ENCODE measurements around the gene AHCYL2.
A peak's percentile ranks its signal among the peaks of the same experiment; 100 is the strongest.
"Not testable (repeated sequence)": the region's sequence is repeated elsewhere in the genome, so short reads cannot be mapped to it uniquely, and the experiment has no call there.

AHCYL2 gene

DNA sequence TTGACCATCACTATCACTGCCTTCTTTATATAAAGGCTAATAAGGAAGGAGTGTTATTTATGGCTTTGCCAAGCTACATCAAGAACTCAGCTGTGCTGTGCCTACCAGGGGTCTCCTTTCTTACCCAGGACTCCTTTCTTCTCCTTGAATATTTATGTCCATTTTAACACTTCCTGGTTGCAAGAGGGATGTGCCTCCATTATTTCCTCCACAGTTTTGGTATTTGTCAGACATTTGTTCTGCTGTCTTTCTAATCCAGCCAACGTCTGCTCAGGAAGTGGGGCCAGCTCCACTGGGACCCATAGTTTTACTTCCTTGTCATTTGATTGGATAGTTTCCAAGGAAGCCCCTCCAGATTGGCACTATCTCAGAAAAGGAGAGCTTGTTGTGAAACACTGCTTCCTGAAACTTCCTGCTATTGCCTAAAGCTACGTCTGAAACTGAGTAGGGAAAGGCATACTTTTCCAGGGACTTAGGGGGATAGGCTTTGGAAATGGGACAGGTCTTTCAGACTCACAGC is 202.8 kb downstream of the AHCYL2 start:
- DNase-seq (ENCODE audit: low read depth), result no peak

DNA sequence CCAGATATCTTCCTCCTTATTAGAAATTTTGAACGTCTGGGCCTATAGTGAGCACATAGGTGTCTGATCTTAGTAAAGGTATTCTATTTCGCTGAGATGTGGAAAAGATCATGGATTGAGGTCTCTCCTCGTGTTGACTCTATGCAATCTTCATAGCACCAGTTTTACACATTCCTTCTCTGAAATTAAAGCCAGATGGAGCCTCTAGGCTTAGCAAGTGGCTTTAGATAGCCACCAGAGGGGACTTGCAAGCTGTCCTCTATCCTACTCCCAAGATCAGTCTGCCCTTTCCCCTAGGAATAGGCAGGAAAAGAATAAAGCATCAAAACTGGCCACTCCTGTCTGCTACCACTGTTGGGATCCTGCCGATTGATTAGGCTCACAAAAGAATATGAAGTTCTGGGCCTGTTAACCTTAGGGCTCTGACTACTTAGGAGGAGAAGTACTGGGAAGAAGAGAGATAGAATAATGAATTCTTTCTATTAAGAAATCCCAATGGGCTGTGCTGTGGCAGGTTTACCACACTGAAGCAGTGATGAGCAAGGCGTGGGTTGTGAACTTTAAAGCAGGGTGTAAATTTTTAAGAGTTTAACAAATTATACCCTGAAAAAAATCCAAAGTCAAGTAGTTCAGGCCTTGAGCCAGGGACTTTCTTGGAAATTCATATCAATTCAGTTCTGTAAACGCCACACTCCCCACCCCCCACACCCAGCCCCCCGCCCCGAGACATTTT is 207.2 kb downstream of the AHCYL2 start:
- no peak for DNase-seq (ENCODE audit: low read depth)

DNA sequence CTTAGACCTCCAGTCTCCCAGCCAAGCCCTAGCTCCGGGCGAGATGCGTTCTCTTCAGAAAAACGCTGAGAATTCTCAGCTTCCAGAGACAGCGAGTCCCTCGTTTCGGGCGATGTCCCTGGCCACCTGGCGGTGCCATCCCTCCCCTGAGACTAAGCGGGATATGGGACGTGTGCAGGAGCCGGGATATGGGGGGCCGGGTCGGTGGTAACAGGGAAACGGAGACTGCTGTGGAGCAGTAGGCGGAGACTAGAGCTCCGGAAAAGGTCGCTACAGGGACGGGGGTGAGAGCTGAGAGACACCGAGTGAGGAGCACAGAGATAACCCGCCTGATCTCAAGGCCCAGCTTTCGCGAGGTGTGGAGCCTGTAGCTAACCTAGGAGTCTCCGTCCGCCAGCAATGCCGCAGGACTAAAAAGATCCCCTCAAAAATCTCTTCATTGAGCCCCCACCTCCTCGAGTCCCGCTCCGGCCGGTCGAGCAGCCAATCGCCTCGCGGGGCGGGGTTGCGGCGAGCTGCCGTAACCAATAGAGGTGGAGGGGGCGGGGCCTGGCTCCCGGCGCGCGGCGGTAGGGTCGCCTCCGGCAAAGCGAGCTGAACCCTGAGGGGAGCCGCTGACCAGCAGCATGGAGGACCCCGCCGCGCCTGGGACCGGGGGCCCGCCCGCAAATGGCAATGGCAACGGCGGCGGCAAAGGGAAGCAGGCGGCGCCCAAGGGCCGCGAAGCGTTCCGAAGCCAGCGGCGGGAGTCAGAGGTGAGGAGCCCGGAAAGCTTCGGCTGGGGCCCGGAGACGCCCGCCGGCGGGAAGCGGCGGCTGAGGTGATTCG is 209.2 kb downstream of the AHCYL2 start, which contains the start of gene STRIP2:
TSS of gene STRIP2 (plus strand) at position 586 of the 828 bp plus-strand sequence. CDS start at position 627, 41 bp downstream.
- peak; percentile 90 for DNase-seq (ENCODE audit: low read depth)

DNA sequence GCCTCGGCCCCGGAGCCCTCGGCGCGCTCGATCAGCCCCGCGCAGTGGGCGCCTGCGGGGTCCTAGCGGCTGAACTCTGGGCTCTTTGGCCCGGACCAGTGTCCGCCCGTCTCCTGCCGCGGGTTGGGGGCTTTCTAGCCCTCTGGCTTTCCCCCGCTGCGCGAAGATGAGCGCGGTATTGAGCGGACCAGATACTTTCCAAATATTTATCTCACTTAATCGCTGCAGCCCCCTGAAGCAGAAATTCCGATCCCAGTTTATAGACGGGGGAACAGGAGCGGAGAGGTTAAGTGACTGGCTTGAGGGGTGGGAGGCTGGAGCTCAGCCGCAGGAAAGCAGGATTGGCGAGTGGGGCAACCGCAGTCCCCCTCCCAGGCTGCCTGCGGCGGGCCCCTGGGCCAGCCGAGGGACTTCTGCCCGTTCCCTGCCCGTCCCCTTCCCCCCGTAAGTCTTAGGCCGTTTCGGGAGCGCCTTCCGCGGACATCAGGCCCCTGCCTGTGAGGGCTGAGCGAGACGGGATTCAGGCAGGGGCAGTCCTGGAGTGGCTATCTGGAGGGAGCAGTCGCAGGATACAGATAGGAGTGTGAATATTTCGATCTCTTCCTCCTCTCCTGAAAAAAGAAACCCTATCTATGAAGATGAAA is 210.0 kb downstream of the AHCYL2 start:
- DNase-seq (ENCODE audit: low read depth), result no peak

DNA sequence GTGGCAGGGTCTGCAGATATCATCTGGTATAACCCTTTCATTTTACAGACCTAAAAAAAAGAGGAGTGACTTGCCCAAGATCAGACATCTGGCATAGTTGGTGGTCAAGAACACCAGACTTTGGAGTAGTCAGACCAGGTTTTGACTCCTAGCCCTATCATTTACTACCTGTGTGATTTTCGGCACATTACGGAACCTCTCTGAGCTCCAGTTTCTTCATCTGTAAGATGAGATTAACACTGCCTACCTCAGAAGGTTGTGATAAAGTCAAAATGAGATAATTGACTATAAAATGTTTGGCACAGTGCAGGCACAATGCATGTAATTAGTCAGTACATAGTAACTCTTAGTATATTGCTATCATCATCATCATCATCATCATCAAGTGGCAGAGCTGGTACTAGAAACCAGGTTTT is 210.6 kb downstream of the AHCYL2 start:
- DNase-seq (ENCODE audit: low read depth), result no peak

DNA sequence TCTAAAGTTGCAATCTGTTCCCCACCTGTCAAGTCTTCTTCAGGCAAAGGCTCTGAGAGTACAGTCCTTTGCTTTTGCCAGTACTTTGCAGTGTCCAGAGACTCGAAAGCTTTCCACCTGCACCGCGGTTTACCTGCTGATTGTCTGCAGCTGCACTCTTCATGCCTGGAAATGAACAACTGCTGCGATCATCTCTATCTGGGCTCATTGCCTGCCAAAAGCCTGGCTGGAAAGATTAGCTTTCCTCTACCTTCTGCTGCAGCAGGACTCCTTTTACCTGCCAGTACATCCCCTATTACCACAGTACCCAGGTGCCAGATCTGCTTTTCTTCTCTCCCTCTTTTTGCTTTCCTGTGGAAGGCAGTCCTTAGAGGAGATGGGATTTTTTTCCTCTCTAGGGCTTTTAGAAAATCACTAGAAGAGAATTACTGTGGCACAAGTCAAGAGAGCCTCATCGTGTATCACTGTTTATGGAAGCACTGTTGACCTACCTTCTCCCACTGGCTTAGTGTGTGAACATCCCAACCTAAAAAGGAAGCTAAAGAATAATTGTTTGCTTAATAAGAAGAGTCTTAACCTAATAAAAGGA is 211.6 kb downstream of the AHCYL2 start:
- DNase-seq (ENCODE audit: low read depth), result no peak

DNA sequence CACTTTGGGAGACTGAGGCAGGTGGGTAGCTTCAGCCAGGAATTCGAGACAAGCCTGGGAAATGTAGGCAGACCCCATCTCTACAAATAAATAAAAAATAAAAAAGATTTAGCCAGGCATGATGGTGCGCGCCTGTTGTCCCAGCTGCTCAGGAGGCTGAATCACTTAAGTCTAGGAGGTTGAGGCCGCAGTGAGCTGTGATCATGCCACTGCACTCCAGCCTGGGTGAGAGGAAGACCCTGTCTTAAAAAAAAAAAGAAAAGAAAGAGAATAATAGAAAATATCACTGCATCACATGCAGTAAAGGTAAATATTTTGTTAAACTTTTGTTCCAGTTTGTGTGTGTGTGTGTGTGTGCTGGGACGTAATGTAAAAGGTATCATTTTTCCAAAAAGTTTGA is 212.4 kb downstream of the AHCYL2 start:
- no peak for DNase-seq (ENCODE audit: low read depth)

DNA sequence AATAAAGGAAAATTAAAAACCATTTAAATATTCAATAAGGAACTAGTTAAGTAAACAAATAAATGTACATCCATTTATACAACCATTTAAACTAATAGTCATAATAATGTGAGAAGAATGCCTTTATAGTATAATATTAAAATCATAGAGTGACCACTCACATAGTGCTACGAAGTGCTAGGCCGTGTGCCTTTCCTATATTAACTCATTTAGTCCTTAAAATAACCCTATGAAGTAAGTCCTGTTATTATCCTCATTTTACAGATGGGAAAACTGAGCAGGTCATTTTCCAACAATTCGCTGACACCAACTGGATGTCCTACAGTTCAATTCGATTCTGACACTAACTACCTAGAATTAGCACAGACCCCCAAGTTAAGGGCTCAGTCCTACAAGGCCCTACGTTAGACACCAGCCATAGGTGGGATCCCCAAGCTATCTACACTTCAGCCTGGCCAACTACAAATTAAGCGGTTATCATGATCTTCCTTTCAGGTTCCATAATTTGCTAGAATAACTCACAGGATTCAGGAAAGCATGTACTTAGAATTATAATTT is 213.5 kb downstream of the AHCYL2 start:
- DNase-seq (ENCODE audit: low read depth), result no peak

DNA sequence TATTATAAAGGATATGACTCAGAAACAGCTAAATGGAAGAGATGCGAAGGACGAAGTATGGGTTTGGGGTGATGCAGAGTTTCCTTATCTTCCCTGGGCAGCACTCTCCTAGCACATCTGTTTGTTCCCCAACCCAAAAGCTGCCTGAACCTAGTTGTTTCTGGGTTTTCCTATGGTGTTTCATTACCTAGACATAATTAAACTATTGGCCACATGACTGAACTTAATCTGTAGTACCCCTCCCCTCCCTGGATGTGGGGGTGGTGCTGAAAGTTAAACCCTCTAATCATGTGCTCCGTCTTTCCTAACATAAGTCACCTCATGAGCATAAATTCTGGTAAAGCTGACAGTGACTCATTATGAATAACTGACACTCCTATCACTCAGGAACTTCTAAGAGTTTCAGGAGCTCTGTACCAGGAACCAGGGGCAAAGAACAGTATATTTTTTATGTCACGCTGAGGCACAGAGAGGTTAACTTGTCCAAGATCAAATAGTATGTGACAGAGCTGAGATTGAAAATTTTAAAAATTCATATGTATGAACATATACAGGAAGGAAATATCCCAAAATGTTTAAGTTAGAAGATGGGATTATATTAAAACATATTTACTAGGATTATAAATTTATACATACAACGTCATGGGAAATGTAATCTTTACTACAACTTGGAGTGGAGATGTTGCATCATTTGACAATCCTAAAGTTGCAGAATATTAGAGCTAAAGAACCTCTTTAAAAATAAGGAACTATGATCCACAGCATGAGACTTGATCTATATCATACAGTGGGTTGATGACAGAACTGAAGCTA is 214.2 kb downstream of the AHCYL2 start:
- peak; percentile 60 for DNase-seq (ENCODE audit: low read depth)

DNA sequence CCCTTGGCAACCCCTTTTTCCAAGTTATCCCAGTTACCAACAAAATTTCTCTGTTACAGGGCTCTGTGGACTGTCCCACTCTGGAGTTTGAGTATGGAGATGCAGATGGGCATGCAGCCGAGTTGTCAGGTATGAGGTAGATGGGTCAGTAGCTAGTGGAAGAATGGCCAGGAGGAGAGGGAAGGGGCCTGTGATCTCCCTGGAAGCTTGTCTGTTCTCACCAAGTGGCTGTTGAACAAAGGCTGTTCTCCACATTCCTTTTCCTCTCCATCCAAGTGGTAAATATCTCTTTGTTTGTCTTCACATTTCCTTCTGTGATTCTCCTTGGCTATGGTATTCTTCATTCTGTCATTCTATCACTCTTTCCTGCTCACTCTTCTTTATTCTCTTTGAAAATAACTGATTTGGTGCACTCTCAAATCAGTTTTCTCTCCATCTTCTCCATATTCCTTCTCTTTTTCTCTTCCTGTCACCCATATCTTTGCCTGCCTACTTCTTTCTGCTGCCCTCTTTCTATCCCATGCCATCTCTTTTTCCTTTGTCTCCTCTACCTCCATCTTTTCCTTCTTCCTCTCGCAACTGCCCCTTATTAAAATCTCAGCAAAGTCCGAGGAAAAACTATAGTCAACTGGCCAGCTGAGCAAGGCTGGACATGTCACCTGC is 215.3 kb downstream of the AHCYL2 start:
- no peak for DNase-seq (ENCODE audit: low read depth)

DNA sequence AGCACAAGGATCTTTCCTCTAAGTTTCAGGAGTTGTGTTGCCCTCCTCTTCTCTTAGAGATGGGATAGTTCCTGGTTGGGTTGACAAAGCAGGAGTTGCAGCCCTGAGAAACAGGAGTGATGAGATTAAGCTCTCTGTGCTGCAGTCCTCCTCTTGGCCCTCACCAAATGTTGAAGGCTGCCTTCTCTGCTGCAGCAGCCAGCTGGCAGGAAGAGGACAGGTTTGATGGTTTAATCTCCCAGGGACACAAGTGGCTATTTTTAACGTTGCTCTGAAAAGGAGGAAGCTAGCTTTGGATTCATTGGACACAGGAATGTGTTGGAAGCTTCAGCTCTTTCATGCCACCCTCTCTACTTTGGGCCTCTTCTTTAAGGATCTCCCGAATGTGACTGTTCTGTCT is 218.8 kb downstream of the AHCYL2 start:
- no peak for DNase-seq (ENCODE audit: low read depth)

DNA sequence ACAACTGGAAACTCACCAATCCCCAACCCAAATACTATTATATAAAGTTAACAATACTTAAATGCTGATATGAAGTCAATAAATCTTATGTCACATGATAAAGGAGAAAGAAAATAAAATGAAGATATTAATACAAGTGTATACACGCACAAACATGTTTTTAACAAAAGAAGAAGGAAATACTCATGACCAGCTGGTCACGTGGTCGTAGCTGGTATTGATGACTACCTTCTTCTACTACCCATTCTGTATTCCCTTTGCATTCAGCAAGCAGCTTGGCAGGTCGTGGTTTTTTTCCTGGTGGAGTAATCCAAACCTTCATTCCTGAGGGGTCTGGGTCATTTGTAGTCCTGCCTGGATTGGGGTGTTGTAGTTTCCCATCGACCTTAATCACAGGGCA is 219.9 kb downstream of the AHCYL2 start:
- not testable (repeated sequence) for DNase-seq (ENCODE audit: low read depth)

DNA sequence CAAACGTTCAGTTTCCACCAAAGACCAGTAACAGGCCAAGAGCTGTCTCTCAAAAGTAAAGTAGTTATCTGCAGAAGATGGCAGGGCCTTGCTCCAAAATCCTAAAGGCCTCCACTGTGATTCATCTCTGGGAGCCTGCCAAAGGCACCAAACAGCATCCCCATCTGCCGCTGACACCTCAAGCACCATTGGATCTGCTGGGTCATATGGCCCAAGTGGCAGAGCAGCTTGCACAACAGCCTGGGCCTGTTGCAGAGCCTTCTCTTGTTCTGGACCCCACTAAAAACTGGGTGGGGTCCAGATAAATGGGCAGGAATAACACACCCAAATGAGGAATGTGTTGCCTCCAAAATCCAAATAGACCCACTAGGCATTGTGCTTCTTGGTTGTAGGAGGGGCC is 222.1 kb downstream of the AHCYL2 start:
- not testable (repeated sequence) for DNase-seq (ENCODE audit: low read depth)

DNA sequence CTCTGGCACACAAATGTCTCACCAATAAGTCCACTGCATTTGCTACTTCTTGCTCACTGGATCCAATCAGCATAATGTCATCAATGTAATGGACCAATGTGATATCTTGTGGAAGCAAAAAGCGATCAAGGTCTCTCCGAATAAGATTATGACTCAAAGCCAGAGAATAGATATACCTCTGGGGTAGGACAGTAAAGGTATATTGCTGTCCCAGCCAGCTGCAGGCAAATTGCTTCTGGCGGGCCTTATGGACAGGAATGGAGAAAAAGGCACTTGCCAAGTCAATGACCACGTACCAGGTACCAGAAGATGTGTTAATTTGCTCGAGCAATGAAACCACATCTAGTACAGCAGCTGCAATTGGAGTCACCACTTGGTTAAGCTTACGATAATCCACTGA is 222.6 kb downstream of the AHCYL2 start:
- not testable (repeated sequence) for DNase-seq (ENCODE audit: low read depth)

DNA sequence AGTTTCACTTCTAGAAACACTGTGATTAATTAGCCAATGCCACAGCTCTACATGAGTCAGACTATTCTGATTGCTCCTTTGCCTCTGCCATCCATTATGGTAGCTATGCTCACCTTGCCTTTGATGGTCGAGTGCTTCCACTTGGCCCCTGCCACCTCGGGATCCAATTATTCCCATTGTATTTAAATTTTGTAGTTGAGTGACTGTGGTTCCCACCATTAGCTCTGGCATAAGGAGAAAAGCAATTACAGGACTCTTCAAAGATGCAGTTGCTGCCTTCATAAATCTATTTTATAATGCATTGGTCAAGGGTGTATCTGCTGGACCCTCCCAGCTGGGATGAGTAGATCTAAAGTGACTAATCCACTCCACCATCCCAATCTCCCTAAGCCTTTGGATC is 223.8 kb downstream of the AHCYL2 start:
- DNase-seq (ENCODE audit: low read depth), result not testable (repeated sequence)

DNA sequence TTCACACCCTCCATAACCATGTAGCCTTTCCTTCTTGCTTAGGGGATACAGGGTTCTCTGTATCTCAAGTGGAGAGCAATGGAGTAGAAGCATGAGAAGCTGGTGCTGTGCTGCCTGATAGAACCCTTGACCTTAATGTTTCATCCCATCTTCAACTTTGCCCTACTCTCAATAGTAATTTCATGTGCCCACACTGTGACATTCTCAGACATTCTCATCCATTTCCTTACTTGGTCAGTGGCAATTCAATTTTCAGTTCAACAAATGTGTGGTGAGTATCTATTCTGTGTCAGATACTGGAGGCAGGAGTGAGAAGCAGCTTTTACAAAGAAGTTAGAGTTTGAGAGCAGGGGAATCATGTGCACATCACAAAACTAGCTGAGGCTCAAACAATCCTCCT is 225.5 kb downstream of the AHCYL2 start:
- DNase-seq (ENCODE audit: low read depth), result no peak

DNA sequence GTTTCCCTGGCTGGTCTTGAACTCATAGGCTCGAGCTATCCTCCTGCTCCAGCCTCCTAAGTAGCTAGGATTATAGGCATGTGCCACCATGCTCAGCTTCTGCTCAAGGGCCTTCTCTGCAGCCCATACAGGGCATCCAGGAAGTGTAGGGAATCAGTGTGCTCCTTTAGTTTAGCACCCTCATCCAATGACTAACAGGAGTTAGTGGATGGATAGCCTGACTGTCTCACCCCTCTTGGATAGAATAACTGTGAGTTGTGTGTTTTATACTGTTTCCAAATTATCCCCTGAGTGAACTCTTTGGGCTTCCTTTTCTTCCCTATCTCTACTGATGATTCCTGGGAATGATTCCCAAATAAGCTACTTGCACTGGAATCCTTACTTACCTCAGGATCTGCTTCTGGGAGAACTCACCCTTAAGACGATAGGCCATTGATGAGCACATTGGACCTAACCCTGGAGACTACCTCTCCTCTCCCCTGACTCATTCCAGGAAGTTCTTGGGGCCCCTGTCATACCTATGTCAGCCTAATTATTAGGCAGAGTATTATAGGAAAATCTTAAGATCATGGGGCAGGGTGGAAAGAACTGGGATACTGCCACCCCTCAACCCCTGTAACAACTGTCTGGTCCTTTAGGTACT is 227.9 kb downstream of the AHCYL2 start:
- no peak for DNase-seq (ENCODE audit: low read depth)

DNA sequence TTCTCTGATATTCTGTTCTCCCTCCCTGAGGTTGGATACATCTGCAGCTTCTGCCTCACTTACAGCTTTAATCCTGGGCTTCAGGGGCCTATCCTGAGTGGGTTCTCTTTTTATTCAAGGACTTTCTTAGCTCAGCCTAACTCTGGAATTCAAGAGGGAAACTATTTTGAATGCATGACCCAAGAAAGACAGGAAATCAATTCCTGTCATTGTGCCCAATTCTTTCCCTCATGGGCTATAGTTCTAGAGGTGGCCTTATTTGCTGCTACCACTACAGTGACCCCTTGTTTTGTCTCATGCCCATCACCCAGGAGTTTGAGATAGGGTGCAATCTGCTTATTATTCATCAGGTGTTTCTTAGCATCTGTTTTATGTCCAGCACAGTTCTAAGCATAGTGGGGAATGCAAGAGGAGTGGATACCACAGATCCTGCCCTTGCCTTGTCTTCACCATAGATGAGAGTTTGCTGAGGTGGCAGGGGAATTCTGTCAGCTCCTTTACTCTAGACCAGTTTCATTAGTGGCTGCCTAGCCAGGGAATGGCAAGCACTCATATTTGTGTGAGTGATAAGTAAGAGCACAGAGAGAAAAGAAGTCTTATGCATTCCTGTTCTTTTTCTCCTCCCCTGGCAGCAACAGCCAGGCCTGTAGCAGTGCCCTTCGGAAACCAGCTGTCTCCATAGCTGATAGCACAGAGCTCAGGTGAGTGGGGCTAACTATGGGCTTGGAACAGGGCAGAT is 228.8 kb downstream of the AHCYL2 start:
- DNase-seq (ENCODE audit: low read depth), result no peak

DNA sequence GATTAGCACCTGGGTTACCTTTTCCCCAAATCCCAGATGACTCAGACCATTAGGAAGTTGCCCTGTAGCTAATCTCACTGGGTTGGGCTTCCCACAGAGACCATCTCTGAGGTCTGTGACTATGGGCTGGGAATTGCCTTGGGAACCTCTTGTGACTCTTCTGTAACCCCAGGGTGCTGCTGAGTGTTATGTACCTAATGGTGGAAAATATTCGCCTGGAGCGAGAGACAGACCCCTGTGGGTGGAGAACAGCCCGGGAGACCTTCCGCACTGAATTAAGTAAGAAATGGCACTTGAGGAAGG is 229.4 kb downstream of the AHCYL2 start:
- no peak for DNase-seq (ENCODE audit: low read depth)

Measured in activated T-cell treated with anti-CD3 and anti-CD28 coated beads for 24 hours (primary cell).